ENCODE results near the gene FOXL1.

The FOXL1 gene

GRCh38 chr16:86554917-86555703 is 23.2 kb upstream of the FOXL1 start, which contains the start of gene MTHFSD:
Gene MTHFSD (minus strand): TSS chr16:86555235. CDS start chr16:86555184, 51 bp downstream.
- DNase-seq (ENCODE audit: low read depth), result peak; percentile 71
- H3K4me3 ChIP-seq (ENCODE audit: low read length), result peak within 1 kb of the TSS; percentile 89
- TF ChIP-seq CTCF (conservative IDR thresholded peaks at IDR 0.05; ENCODE audit: low read depth, low read length), result no peak

- DNase-seq (ENCODE audit: low read depth), result no peak
- TF ChIP-seq CTCF (conservative IDR thresholded peaks at IDR 0.05; ENCODE audit: low read depth, low read length), result no peak
- peak overlapping the region; percentile 89 for H3K4me3 ChIP-seq (ENCODE audit: low read length)
Observed at GRCh38 chr16:86555704-86556075, 22.7 kb upstream of the FOXL1 start.

- no peak overlapping the region for H3K4me3 ChIP-seq (ENCODE audit: low read length)
- TF ChIP-seq CTCF (conservative IDR thresholded peaks at IDR 0.05; ENCODE audit: low read depth, low read length), result no peak
- no peak for DNase-seq (ENCODE audit: low read depth)
Observed at GRCh38 chr16:86556576-86556975, 21.8 kb upstream of the FOXL1 start.

- TF ChIP-seq CTCF (conservative IDR thresholded peaks at IDR 0.05; ENCODE audit: low read depth, low read length), result no peak
- H3K4me3 ChIP-seq (ENCODE audit: low read length), result no peak overlapping the region
- no peak for DNase-seq (ENCODE audit: low read depth)
Observed at GRCh38 chr16:86557587-86557986, 20.8 kb upstream of the FOXL1 start.

GRCh38 chr16:86558355-86559193 is 19.8 kb upstream of the FOXL1 start:
- H3K4me3 ChIP-seq (ENCODE audit: low read length), result no peak overlapping the region
- TF ChIP-seq CTCF (conservative IDR thresholded peaks at IDR 0.05; ENCODE audit: low read depth, low read length), result no peak
- no peak for DNase-seq (ENCODE audit: low read depth)

GRCh38 chr16:86559802-86560305 is 18.5 kb upstream of the FOXL1 start:
- no peak for TF ChIP-seq CTCF (conservative IDR thresholded peaks at IDR 0.05; ENCODE audit: low read depth, low read length)
- H3K4me3 ChIP-seq (ENCODE audit: low read length), result no peak overlapping the region
- DNase-seq (ENCODE audit: low read depth), result no peak
